ENCODE results near the gene HMGN3.
"Not testable (repeated sequence)": the region's sequence is repeated elsewhere in the genome, so short reads cannot be mapped to it uniquely, and the experiment has no call there.

HMGN3 gene

DNA sequence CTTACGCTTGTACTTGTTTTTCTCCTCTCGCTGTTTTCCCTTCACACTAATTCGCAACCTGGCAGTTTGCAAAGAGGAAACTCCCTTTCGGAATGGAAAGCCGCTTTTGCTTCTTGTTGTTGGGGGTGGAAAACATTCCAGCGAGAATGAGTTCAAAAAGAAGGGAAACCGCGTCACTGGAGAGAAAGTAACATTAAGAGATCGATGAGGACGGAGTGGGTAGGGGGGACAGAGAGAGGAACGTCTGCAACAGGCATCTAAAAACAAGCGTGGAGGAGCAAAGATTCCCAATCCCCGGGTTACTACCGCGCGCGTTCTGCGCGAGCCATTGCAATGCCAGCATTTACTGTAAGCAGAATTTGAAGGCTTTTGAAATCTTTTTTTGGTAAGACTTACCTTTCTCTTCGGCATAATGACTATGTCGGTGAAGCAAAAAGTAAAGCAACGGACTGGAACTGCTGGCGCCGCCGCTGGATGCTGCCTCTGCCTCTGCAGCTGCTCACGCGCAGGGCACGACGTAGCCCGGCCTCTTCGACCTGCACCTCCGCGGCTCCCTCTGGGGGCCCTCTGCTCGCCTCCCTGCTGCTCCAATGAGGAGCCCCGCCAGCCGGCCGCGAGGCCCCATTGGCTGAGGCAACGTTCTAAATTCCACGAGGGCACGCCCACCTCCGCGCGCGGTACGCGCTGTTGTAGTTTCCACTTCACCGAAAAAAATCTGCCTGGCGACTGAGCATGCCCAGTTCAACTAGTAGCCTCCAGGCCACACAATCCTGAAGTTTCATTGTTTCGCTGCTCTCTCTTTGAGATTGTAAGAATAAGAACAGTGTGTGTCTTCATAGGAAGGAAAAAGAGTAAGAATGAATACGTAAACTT, at the start of gene HMGN3:
HMGN3 (minus strand) TSS at position 533 of the 873 bp plus-strand sequence.
- peak; percentile 90 for DNase-seq

DNA sequence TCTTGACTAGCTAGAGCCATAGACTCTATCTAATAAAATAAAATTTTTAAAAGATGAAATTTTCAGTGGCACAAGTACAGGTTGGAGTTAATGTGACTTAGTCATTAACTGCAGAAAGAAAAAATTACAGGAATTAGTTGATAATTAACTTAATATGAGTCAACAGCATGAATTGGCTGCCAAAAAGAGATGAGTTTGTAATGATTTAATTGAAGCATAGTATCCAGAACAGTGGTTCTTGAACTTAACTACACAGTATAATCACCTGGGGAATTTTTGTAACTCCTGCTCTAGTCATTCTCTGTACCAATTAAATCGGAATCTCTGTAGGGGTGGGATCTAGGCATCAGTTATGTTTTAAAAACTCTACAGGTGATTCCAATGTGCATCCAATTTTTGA, 46.3 kb upstream of the HMGN3 start:
- no peak for DNase-seq

DNA sequence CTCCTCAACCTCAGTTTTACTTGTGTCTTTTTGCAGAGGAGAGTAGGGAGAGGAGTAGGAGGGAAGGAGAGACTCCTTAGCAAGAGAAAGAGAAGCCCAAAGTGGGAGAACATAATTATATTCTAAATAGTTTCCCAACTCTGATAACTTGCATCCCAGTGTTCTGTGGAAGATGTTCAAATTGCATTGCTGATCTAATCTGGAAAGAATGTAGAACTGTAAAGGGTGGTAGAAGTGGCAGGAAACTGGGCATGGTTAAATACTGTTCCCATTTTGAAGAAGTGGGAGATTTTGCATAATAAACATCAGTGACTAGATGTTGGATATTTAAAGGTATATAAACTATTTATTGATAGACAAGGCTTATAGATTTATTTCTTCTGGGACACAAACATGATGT, 42.6 kb upstream of the HMGN3 start:
- DNase-seq: no peak

DNA sequence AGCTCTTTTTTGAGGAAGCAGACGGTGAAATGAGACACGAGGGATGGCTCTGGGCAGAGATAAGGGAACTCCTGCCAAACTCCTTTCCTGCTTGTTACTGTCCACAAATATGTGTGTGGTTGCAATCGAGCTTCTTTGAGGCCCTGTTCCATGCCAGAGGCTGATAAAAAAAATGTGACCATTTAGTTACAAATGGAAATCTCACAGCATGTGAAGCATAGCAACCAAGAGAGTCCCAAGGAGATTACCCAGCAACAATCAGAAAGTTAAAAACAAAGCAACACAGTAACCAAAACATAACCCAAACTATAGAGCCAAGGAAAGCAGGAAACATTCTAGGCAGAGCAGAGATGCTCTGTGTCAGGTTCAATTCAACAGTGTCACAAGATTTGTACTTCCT, 35.4 kb upstream of the HMGN3 start:
- no peak for DNase-seq

DNA sequence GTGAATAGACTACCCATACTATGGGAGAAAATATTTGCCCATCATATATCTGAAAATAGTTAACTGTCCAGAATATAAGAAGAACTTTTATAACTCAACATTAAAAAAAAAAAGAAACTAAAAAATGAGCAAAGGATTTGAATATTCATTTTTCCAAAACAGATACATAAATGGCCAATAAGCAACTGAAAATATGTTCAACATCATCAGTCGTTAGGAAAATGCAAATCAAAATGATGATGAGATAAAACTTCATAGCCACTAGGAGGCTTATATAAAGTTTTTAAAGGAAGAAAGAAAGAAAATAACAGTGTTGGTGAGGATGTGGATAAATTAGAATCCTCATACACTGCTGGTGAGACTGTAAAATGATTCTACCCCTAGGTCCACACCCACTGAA, 32.6 kb upstream of the HMGN3 start:
- DNase-seq: no peak

DNA sequence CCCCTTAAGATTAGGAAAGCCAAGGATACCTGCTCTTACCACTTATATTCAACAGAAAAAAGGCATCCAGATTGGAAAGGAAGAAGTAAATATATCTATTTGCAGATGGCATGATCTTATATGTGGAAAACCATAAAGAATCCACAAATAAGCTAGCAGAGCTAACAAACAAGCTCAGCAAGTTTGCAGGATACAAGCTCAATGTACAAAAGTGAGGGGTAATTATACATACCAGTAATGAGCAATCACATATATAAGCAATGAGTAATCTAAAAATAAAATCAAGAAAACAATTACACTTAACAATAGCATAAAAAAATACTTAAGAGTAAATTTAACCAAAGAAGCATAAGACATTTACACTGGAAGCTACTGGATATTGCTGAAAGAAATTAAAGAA, 31.6 kb upstream of the HMGN3 start:
- no peak for DNase-seq

DNA sequence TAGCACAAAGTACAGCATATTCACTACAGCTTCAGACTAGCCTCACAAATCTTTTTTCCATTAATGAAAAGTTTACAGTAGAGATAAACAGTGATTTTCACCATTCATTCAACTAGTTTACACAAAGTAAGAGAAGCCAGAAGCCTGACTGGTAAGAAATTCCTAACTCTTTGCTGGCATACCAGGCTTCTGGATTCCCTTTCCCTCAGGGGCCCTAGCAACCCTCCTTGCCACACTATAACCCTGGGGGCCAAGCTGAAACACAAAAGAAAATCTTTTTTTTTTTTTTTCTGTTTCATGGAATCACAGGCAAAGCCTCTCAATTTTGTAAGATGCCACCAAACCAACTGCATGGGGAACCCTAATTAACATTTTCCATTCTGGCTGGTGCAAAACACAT, 28.9 kb upstream of the HMGN3 start:
- no peak for DNase-seq

DNA sequence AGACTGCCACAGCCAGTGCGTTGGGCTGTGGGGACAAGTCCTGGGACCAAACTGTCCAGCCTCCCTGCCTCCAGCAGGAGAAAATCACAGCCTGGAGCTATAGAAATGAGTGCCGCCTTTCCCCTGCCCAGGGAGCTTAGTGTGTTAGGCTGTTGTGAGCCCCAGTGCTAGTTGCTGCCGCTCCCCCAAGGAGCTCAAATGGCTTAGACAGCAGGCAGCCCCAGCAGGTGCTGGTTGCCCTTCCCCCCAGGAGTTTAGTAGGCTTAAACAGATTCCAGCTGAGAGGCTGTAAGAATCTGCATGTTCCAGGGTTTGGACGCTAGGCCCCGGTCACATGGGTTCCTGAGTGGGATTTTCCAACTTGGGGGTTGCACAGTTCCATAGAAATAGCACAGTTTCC, 27.2 kb upstream of the HMGN3 start:
- no peak for DNase-seq

DNA sequence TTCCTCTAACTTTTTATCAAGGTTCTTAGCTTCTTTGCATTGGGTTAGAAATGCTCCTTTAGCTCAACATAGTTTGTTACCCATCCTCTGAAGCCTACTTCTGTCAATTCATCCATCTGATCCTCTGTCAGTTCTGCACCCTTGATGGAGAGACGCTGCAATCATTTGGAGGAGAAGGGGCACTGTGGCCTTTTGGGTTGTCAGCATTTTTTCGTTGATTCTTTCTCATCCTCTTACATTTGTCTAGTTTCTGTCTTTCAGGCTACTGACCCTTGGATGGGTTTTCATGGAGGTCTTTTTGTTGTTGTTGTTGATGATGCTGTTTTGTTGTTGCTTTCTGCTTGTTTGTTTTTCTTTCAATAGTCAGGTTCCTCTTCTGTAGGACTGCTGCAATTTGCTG, 26.3 kb upstream of the HMGN3 start:
- DNase-seq: no peak

DNA sequence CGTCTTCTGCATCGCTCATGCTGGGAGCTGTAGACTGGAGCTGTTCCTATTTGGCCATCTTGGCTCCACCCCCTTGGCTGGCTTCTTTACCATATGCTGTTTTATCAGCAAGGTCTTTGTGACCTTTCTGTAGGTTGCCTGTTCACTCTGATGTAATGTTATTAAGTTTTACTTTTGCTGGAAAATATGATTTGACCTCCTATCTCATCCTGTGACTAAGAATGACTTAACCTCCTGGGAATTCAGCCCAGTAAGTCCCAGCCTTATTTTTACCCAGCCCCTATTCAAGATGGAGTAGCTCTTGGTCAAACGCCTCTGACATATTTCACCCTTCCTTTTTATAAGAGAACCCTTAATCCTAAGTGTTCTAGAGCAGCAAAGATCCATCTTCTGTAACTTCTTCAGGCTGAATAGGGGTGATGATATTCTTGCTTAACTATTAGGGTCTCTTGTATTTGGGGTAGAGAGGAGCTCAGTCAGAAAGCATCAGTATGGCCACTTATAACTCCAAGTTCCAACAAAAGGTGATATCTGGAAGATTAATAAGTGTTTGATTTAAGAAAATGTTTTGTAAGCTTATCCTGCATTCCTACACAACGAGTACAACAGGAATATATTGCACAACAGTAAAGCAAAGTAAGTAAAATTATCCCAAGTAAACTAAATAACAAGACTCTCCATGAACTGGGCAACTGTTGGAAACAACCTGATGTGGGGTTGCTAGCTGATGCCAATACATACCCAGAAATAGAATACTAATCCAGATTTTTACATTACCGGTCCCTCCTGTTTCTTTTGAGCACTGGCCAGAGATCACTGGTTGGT, 23.1 kb upstream of the HMGN3 start:
- DNase-seq: no peak

DNA sequence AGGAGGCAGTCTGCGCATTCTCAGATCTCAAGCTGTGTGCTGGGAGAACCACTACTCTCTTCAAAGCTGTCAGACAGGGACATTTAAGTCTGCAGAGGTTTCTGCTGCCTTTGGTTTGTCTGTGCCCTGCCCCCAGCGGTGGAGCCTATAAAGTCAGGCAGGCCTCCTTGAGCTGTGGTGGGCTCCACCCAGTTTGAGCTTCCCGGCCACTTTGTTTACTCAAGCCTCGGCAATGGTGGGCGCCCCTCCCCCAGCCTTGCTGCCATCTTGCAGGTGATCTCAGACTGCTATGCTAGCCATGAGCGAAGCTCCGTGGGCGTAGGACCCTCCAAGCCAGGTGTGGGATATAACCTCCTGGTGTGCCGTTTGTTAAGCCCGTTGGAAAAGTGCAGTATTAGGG, 22.3 kb upstream of the HMGN3 start:
- not testable (repeated sequence) for DNase-seq

DNA sequence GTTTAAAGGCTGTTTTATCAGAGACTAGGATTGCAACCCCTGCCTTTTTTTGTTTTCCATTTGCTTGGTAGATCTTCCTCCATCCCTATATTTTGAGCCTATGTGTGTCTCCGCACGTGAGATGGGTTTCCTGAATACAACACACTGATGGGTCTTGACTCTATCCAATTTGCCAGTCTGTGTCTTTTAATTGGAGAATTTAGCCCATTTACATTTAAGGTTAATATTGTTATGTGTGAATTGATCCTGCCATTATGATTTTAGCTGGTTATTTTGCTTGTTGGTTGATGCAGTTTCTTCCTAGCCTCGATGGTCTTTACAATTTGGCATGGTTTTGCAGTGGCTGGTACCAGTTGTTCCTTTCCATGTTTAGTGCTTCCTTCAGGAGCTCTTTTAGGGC, 20.6 kb upstream of the HMGN3 start:
- DNase-seq: not testable (repeated sequence)

DNA sequence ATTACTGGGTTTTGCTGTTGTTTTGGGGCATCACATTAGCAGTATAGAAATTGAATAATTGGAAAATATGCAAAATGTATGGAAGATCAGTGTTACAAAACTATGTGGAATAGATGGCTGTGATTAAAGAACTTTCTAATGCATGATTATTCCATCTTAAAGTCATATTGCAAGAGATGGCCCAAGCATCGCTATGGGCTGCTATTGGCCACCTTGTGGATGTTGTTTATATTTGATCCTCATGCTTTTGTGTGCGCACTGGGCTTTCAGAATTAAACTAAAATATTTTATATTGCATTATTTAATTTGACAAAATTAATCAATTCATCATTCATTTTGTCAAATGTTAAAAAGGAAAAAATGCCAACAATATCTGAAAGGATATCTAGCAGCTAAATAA, 16.1 kb upstream of the HMGN3 start:
- DNase-seq: no peak

DNA sequence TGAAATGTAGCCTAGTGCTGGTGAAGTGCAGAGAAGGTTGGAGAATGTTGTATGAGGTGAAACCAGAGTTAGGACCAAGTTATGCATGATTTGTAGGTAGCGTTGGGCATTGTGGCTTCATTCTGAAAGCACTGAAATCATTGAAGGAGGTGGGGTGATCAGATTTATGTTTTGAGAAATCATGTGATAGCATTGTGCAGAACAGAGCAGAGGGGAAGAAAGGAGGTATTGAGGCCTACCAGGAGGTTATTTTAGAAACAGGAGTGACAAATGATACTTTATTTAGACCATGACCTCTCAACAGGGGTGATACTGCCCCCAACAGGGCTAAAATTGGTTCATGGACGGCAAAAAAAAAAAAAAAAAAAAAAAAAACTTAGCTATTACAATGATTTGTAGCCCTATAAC, 15.6 kb upstream of the HMGN3 start:
- DNase-seq: no peak

DNA sequence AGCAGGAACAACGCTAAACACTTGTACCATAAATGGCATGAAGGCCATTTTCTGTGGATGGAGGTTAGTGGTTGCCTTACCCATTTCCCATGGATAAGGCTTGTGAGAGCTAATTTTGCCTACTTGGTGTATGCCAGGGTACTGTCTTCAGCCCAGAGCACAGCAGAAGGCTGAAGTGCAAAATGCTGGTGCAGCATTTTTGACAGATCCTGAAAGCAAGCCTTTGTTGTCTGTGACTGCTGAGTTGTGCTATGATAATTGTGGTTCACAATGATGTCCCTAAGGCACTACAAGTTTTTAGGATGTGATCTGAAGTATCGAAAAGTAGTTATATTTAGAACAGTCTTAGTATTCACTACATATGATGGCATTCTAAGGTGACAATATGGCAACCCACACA, 14.7 kb upstream of the HMGN3 start:
- DNase-seq: no peak

DNA sequence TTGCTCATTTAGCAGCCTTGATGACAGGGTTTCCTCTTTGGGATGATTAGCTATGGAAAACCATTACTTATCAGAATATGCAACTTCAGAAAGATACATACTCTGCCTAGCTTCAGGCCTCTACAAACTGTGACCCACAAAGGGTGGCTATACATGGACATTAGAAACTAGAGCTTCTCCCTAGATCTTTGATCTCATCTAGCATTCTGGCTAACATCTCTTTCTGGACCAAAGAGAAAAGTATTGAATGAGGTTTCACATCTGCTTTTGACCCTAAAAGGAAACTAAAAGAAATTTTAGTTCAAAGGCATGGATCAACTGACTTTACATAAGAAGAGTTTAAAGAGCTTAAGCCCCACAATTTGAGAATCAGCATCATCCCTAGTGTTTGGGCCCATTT, 12.4 kb upstream of the HMGN3 start:
- DNase-seq: no peak

DNA sequence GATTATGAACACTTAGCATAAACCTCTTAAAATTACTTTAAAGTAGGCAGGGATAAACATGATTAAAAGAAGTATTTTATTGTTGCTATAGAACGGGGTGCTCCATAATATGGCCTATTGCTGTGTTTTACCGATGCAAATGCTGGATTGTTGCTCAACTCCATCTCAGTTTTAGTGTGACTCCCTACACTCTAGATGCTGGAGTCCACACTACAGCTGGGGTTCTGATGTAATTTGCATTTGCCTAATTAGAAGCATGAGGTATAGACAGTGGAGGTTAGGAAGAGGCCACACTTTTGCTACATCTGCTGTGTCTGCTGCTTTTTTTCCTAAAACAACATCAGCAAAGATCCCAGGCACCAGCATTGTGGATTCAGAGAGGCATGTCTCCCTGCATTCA, 6.7 kb upstream of the HMGN3 start:
- no peak for DNase-seq

DNA sequence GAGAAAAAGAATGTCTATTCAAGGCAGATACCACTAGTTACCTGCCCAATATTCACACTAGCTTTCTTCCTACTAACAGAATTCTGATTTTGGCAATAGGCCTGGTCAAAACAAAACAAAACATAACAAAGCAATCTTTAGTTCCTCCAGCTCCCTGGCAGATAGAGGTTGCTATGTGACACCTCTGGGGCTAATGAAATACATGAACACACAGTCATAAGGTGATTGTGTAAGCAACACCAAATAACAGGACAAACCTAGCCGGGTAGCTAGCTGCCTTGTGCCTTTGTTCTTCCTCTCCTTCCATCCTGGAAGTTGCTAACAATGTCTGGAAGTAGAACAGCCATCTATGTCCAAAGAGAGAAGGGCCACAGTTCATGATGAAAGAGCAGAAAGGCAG, 6.0 kb upstream of the HMGN3 start:
- no peak for DNase-seq

DNA sequence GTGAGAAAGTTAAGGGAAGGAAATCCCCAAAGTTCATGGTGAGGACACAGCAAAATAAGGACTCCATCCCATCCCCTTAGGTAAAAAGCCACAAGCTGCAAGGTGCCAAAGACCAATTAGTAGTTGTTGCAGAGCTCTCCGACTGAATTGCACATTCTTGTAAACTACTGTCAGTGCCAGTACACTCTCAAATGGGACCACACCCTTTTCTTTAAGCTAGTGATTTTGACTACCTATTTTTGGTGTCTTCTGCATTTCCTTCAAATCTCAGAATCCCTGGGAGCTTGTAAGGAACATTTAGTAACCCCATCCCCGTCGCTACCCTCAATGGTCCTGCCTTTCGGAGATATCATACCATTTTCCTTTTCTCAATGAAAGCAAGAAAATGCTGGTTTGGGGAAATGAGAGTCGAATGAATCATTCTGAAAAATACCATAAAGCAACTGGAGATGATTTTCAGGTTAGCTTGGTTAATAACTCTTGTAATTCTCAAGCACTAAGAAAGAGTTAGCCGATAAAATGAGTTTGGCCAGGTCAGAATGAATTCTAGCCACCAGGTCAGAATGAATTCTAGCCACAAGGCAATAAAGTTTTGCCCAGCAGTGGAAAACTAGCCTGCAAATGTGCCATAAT, 5.2 kb upstream of the HMGN3 start:
- DNase-seq: no peak

DNA sequence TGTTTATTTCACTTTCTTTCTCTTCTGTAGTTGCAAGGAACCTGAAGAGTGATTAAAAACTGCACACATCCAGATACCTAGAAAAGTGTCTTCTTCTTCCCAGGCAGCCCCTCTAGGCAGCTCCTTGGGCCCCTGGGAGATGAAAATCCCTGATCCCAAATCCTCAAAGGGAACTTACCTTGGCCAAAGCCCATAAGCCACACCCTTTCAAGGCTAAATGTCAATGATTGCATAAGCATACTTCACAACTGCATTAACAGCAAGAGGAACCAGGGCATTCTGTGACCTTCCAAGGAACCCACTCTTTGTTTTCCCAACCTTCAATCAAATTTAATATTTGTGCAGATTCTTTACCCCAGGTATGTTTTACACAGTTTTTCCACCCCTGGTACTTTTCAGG, 4.4 kb upstream of the HMGN3 start:
- no peak for DNase-seq

DNA sequence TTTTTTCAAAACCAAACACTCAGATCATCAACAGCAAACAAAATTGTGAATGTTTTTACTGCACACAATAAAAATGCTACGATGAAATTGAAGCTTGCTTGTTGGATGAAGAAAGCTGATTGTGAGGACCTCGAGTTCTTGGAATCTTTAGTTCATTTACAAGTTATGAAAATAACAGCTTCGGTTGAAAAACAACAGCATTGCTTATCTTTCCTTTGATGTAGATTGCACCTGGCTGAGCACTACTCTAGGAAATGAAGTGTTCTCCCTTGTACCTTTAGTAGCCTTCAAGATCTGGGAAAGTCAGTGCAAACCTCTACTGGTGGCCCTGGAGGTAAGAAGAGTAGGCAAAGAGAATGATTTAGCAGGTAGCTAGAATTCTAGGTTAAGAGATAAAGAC, 2.2 kb upstream of the HMGN3 start:
- DNase-seq: no peak

DNA sequence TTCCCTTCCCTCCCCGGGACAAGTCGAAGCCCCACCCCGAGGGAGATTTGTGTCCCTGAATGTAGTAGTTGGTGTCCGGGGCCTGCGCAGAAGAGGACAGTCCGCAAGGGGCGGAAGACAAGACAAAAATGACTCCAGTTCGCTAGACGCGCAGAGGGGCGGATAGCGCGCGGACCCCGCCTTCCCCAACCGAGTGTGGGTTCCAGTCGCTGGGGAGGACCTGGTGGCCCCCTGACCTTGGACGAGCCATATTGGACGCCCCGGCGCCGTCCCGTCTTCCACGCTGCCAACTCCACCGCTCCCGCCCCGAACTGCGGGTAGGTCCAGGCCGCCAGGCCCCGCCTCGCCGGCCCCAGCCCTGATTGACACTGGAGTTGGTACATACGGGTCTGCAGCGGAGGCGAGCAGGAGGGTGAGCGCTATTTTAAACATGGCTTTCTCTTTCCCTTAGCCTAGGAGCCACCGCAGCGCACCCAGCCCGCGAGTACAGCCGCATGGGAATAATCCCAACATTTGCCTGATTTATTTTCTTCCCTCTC, 802 bp downstream of the HMGN3 start:
- peak; percentile 69 for DNase-seq

DNA sequence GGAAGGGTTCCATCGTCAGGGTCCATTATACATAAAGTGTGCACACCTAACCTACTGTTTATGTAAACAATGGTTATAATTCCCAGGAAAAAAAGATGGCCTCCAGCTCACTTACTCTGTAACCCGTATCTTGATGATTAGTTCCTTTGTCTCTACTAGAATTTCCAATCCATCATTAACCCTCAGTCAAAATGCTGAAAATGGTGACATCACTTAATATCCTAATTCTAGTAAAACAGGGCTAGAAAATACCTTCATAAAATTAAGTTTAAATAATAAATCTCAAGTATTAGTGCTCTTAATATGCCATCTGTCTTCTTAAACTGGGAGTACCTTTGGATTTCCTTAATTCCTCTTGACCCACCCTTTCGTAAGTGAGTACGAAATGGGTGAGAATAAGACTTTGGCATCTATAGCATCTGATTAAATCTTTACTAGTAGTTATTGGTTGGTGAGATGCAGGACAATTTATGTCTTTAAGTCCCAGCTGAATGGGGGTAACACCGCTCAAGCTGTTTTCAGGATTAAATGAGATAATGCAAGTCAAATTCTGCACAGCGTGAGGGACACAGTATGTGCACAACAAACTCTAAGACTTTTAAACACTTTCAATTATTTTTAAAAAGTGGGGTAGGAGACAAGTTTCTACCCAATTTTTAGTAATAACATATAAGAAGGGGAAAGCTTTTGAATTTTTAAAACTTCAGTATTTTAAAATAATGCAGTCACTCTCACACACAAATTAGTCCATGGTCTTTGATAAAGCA, 1.6 kb downstream of the HMGN3 start:
- no peak for DNase-seq

All from stimulated activated naive CD4-positive, alpha-beta T cell treated with Interleukin-2 at 50 U/mL for 16 hours (primary cell).